ENCODE data around the gene SIVA1.

The SIVA1 gene, protein sequence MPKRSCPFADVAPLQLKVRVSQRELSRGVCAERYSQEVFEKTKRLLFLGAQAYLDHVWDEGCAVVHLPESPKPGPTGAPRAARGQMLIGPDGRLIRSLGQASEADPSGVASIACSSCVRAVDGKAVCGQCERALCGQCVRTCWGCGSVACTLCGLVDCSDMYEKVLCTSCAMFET

GRCh38 chr14:104752735-104753527 lies at the start of gene SIVA1:
TSS of gene SIVA1 (plus strand) at chr14:104753147. CDS start at chr14:104753202, 55 bp downstream.
- peak; percentile 98 for DNase-seq (ENCODE audit: low spot score)

- no peak for DNase-seq (ENCODE audit: low spot score)
These were observed 49.7 kb upstream of the SIVA1 start for GRCh38 chr14:104703269-104703668.

DNA sequence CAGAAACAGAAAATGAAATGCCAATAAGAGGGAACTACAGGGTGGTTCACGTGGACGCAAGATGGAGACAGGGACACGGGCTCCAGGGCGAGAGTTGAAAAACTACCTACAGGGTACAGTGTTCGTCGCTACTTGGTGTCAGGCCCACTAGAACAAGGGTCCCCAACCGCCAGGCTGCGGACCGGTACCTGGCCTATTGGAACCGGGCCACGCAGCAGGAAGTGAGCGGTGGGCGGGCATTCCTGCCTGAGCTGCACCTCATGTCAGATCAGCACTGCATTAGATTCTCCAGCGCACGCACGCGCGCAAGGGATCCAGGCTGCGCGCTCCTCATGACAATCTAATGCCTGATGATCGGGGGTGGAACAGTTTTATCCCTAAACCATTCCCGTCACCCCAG lies 48.7 kb upstream of the SIVA1 start:
- DNase-seq (ENCODE audit: low spot score) = no peak

DNA sequence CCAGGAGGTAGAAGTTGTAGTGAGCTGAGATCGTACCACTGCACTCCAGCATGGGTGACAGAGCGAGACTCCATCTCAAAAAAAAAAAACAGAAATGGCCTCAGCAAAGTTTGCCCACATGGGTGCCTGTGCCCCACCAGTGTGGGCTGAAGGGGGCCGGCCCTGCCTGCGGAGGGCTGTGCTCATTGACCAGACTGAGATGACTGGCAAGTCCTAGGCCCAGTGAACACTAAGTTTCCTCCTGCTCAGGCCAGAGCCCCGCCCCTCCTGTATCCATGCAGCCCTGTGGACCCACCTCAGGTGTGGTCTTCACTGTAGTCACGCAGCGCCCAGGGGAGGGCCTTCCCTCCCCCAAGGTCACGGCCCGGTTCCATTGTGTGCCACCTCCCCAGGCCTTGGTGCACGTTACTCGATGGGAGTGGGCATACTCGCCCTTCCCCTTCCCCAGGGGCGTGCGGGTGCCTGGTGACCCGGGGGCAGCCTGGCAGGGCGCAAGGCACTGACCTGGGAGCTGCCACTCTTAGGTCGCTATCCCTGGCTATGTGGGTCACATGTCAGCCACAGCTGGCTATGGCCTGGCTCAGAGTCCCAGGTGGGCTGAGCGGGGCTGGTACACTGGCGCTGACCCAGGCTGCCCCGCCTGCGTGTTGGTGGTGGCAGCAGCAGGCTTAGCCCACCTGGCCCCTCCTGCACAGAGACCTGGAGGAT lies 47.5 kb upstream of the SIVA1 start:
- no peak for DNase-seq (ENCODE audit: low spot score)

- no peak for DNase-seq (ENCODE audit: low spot score)
These were observed 46.0 kb upstream of the SIVA1 start for GRCh38 chr14:104706733-104707607.

DNA sequence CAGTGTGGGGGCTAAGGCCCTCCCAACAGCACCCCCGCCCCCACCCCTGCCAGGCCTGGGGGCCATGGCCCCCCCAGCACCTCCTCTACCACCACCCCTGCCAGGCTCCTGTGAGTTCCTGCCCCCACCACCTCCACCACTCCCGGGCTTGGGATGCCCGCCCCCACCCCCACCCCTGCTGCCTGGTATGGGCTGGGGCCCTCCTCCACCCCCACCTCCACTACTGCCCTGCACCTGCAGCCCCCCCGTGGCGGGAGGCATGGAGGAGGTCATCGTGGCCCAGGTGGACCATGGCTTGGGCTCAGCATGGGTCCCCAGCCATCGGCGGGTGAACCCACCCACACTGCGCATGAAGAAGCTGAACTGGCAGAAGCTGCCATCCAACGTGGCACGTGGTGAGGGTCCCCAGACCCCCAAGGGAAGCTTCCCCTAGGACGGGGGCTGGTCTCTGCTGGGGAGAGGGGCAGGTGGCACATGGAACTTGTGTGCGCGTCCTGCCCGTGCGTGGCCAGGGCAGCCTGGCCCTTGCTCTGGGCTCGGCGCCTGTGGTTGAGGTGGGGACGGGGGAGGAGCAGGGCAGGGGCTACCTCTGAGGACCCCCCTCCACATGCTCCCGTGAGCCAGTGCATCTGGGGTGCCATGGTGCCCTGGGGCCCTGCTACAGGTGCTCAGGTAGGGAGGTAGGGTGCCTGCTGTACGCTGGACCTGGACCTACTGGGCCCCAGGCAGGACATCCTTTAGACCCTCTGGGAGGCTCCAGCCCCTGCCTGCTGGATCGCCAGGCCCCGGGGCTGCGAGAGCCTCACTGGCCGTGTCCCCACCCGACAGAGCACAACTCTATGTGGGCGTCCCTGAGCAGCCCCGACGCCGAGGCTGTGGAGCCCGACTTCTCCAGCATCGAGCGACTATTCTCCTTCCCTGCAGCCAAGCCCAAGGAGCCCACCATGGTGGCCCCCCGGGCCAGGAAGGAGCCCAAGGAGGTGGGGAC lies 45.0 kb upstream of the SIVA1 start:
- no peak for DNase-seq (ENCODE audit: low spot score)

- DNase-seq (ENCODE audit: low spot score) = peak; percentile 47
These were observed 44.2 kb upstream of the SIVA1 start for GRCh38 chr14:104708606-104709268.

GRCh38 chr14:104709387-104710039 lies 43.4 kb upstream of the SIVA1 start:
- no peak for DNase-seq (ENCODE audit: low spot score)

DNA sequence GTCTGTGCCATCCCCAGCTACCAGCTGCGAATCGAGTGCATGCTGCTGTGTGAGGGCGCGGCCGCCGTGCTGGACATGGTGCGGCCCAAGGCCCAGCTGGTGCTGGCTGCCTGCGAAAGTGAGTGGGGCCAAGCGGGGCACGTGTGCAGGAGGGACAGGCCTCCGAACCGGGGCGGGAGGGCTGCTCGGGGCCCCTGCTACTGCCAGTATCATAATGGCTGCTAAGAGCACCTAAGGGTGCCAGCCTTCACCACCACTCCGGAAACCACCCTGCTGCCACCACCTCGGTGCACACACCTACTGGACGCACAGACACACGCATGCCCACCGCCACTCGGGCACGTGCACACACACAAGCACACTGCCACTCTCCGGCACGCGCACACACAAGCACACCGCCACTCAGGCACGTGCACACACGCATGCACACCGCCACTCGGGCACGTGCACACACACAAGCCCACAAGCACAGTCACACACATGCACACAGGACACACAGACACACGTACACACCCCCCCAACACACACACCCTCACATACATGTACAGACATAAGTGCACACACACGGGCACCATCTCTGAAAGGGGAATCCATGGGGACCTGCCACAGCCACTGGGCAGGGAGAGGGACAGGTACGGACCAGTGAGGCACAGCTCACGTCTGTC lies 42.7 kb upstream of the SIVA1 start:
- DNase-seq (ENCODE audit: low spot score) = no peak

DNA sequence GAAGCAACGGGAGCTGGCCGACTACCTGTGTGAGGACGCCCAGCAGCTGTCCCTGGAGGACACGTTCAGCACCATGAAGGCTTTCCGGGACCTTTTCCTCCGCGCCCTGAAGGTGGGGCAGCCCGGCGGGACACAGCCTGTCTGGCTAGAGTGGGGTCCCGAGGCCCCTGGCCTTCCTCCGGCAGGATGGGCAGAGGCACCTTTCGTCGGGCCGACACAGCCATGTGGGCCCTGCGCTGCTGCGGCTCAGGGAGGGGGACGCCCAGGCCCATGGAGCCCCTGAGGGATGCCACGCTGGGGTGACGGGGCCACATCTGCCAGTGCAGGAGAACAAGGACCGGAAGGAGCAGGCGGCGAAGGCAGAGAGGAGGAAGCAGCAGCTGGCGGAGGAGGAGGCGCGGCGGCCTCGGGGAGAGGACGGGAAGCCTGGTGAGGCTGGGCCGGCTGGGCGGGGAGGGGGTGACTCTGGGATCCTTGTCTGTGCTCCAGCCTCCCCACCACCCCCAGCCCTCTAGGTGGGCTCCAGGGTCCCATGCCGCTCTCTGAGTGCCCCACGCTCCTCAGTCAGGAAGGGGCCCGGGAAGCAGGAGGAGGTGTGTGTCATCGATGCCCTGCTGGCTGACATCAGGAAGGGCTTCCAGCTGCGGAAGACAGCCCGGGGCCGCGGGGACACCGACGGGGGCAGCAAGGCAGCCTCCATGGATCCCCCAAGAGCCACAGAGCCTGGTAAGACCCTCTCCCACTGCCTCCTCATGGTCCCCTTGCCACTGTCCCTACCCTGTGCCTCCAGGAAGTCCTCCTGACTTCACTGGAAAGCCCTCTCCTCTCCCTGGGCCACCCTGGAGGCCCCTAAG lies 39.8 kb upstream of the SIVA1 start:
- no peak for DNase-seq (ENCODE audit: low spot score)

DNA sequence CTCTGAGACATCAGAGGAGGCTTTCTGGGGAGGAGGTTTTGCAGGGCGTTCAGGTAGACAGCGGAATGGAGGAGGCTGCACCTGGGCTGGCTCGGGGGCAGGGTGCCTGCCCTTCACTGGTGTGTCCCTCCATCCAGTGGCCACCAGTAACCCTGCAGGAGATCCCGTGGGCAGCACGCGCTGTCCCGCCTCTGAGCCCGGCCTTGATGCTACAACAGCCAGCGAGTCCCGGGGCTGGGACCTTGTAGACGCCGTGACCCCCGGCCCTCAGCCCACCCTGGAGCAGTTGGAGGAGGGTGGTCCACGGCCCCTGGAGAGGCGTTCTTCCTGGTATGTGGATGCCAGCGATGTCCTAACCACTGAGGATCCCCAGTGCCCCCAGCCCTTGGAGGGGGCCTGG lies 38.9 kb upstream of the SIVA1 start:
- no peak for DNase-seq (ENCODE audit: low spot score)

DNA sequence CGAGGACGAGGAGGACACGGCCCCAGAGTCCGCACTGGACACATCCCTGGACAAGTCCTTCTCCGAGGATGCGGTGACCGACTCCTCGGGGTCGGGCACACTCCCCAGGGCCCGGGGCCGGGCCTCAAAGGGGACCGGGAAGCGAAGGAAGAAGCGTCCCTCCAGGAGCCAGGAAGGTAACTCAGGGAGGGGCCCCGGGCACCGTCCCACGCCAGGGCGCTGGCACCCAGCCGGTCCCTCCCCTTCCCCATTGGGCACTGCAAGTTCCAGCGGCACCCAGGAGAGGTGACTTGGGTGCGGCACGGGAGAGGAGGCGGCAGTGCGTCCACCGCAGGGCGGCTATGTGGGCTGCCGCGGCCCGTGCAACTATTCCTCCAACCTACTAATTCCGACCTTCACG lies 38.3 kb upstream of the SIVA1 start:
- DNase-seq (ENCODE audit: low spot score) = no peak

GRCh38 chr14:104715416-104715815 lies 37.5 kb upstream of the SIVA1 start:
- no peak for DNase-seq (ENCODE audit: low spot score)

GRCh38 chr14:104715871-104716270 lies 37.1 kb upstream of the SIVA1 start:
- DNase-seq (ENCODE audit: low spot score) = no peak

- DNase-seq (ENCODE audit: low spot score) = peak; percentile 22
These were observed 35.8 kb upstream of the SIVA1 start for GRCh38 chr14:104717137-104717536.

DNA sequence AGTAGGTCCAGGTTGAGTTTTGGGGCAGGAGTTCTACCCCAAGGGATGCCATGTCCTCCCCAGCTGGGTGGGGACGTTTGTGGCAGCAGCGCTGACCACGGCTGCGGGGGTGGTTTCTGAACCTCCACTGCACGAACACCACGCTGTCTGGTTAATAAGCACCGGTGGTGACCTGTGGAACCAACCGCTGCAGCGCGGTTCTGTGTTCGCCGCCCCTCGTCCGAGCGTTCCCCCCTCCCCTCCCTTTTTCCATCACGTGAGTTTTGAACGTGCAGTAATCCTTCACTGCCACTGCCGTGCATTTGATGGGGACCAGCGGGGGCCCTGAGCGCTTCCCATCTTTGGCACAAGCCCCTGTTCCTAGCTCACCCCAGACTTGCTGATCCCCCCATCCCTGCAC lies 35.3 kb upstream of the SIVA1 start:
- DNase-seq (ENCODE audit: low spot score) = no peak

DNA sequence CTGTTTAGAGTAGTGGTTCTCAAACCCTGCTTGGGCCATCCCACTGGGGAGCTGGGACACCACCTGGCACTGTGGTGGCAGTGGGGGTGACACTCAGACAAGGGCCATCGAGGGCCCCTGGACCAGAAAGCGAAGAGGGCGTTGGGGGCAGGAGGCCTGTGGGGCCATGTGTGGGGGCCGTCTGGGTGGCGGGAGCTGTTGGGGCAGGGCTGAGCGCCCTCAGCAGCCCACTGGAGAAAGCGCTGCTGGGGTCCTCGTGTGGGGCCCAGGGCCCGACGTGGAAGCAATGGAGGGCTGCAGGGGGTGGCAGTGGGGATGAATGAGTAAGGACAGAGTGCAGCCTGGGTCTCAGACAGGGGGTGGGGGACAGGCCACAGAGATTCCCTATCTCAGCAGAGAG lies 34.8 kb upstream of the SIVA1 start:
- DNase-seq (ENCODE audit: low spot score) = no peak

GRCh38 chr14:104718871-104719270 lies 34.1 kb upstream of the SIVA1 start:
- DNase-seq (ENCODE audit: low spot score) = no peak
